Fibroblast of lung (primary cell): ENCODE measurements around the gene SLC38A2.
A peak's percentile ranks its signal among the peaks of the same experiment; 100 is the strongest.

Experiments used
- CTCF ChIP-seq, 2 donors: IDR thresholded peaks in 1 of 2; conservative IDR thresholded peaks in 1 of 2; 1 replicate in 1 of 2; 2 replicates in 1 of 2; pipeline ENCODE4 v1.5.1; 2011 to 2012; ENCODE audit warnings: low read length in 2 of 2, control low read depth in 1 of 2, inconsistent platforms in 1 of 2, low read depth in 1 of 2, mild to moderate bottlenecking in 1 of 2
- EZH2 ChIP-seq: IDR thresholded peaks from 2 replicates; pipeline ENCODE4 v1.5.1; 2012; ENCODE audit warnings: low read length, control low read depth, mild to moderate bottlenecking; ENCODE audit errors: missing control alignments

GRCh38 chr12:46401662-46402061 is 29.1 kb upstream of the SLC38A2 start:
- TF ChIP-seq EZH2, result no peak
- peak; percentile 34 to 53 for TF ChIP-seq CTCF (conservative IDR thresholded peaks at IDR 0.05 in 1 of 2, IDR thresholded peaks at IDR 0.05 in 1 of 2; ENCODE audit: low read depth in 1 of 2, low read length in 2 of 2)
